Measurements from ENCODE around the gene CPZ.

- TF ChIP-seq ZNF174 (tag by site-specific recombination; IDR thresholded peaks at IDR 0.05) (no peak), ZNF292 (tag by site-specific recombination; IDR thresholded peaks at IDR 0.05; ENCODE audit: borderline replicate concordance, low read depth) (no peak), CTCF (tag by site-specific recombination; IDR thresholded peaks at IDR 0.05) (no peak), ZNF549 (tag by site-specific recombination; IDR thresholded peaks at IDR 0.05) (no peak)
Measured at GRCh38 chr4:8544282-8544681, 48.3 kb upstream of the CPZ start.

All from HEK293 (cell line).